HL-60 (cell line): ENCODE measurements around the gene ATP2B2.
"Not testable (repeated sequence)": the region's sequence is repeated elsewhere in the genome, so short reads cannot be mapped to it uniquely, and the experiment has no call there.

Experiments
- DNase-seq, 2 experiments: peaks; one replicate each; pipeline ENCODE4 v3.0.0-alpha.2; 2010 to 2020; ENCODE audit warnings: low read depth in 1 of 2, low spot score in 1 of 2
- H3K27ac ChIP-seq: fragments of 250-450 bp; sonication (Bioruptor Pico); replicated peaks from 2 replicates; pipeline ENCODE4 v1.5.1; 2020; ENCODE audit warnings: mild to moderate bottlenecking, moderate library complexity
- H3K27me3 ChIP-seq: fragments of 250-450 bp; sonication (Bioruptor Pico); 2 replicates; pipeline ENCODE4 v1.5.1; 2021; ENCODE audit warnings: mild to moderate bottlenecking, moderate library complexity; ENCODE audit not compliant: insufficient read depth, poor library complexity, severe bottlenecking
- H3K4me3 ChIP-seq: replicated peaks from 2 replicates; pipeline ENCODE4 v1.5.1; 2011; ENCODE audit warnings: mild to moderate bottlenecking, control low read depth, low read length; ENCODE audit not compliant: insufficient read depth
- GABPA ChIP-seq: IDR thresholded peaks from 2 replicates; pipeline ENCODE4 v1.6.1; 2012; ENCODE audit warnings: low read depth
- POLR2AphosphoS5 ChIP-seq: IDR thresholded peaks from 2 replicates; pipeline ENCODE4 v1.6.1; 2012; ENCODE audit warnings: low read depth
- SPI1 ChIP-seq: IDR thresholded peaks from 2 replicates; pipeline ENCODE4 v1.6.1; 2012; ENCODE audit warnings: low read depth, mild to moderate bottlenecking, borderline replicate concordance
- TF ChIP-seq, protein P1 (sequence below): IDR thresholded peaks from one replicate; pipeline ENCODE4 v1.5.1; 2011; ENCODE audit warnings: low read length, control low read depth, inconsistent platforms; ENCODE audit not compliant: insufficient read depth
- TF ChIP-seq, protein P2 (sequence below): IDR thresholded peaks from 2 replicates; pipeline ENCODE4 v1.6.1; 2012; ENCODE audit warnings: low read depth; ENCODE audit not compliant: insufficient replicate concordance

Gene ATP2B2

DNA sequence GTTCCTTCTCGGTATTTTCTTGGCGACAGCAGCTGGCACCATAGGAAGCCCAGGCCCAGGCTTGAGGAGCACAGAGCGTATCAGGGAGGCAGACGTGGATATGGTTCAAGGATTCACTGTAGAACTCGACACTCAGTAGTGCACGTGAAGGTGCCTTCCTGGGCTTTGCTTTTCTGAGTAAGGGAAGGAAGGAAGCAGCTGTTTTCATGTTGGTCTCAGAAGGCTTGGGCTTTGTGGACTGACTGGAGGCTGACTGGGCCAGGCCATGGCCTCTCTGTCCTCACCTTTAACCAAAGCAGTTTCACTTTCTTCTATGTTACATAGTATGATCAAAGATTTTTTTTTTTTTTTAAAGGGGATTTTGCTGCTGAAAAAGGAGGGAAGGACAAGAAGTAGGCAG lies 205.7 kb downstream of the ATP2B2 start:
- Histone ChIP-seq H3K4me3 (no peak overlapping the region), H3K27ac (no peak overlapping the region), H3K27me3 (no peaks in the 10 kb centered on the region)
- TF ChIP-seq, protein P1, sequence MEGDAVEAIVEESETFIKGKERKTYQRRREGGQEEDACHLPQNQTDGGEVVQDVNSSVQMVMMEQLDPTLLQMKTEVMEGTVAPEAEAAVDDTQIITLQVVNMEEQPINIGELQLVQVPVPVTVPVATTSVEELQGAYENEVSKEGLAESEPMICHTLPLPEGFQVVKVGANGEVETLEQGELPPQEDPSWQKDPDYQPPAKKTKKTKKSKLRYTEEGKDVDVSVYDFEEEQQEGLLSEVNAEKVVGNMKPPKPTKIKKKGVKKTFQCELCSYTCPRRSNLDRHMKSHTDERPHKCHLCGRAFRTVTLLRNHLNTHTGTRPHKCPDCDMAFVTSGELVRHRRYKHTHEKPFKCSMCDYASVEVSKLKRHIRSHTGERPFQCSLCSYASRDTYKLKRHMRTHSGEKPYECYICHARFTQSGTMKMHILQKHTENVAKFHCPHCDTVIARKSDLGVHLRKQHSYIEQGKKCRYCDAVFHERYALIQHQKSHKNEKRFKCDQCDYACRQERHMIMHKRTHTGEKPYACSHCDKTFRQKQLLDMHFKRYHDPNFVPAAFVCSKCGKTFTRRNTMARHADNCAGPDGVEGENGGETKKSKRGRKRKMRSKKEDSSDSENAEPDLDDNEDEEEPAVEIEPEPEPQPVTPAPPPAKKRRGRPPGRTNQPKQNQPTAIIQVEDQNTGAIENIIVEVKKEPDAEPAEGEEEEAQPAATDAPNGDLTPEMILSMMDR, result no peak
- TF ChIP-seq SPI1 (no peak), POLR2AphosphoS5 (0 out of 2 replicates have a peak, but pooled peaks have one; percentile 13), GABPA (no peak)
- TF ChIP-seq, protein P2, sequence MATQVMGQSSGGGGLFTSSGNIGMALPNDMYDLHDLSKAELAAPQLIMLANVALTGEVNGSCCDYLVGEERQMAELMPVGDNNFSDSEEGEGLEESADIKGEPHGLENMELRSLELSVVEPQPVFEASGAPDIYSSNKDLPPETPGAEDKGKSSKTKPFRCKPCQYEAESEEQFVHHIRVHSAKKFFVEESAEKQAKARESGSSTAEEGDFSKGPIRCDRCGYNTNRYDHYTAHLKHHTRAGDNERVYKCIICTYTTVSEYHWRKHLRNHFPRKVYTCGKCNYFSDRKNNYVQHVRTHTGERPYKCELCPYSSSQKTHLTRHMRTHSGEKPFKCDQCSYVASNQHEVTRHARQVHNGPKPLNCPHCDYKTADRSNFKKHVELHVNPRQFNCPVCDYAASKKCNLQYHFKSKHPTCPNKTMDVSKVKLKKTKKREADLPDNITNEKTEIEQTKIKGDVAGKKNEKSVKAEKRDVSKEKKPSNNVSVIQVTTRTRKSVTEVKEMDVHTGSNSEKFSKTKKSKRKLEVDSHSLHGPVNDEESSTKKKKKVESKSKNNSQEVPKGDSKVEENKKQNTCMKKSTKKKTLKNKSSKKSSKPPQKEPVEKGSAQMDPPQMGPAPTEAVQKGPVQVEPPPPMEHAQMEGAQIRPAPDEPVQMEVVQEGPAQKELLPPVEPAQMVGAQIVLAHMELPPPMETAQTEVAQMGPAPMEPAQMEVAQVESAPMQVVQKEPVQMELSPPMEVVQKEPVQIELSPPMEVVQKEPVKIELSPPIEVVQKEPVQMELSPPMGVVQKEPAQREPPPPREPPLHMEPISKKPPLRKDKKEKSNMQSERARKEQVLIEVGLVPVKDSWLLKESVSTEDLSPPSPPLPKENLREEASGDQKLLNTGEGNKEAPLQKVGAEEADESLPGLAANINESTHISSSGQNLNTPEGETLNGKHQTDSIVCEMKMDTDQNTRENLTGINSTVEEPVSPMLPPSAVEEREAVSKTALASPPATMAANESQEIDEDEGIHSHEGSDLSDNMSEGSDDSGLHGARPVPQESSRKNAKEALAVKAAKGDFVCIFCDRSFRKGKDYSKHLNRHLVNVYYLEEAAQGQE, result no peak
- DNase-seq, result no peak

DNA sequence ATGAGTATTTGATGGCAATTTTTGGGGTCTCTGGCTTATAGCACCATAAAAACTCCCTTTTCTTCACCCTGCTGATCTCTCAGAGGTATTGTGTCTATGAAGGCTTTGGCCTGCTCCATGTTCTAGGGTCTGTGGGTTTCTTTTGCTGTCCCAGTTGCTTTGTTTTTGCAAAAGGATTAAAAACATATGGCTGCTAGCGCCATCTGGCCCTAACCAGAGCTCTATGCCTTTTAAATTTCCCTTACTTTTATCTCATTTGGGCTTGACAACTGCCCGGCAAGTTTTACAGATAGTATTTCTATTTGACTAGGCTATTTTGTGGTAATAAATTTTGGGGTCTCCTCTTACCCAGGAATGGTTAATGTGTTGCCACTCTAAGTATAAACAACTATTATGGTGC lies 206.2 kb downstream of the ATP2B2 start:
- no peak for DNase-seq
- H3K27ac ChIP-seq, result no peak overlapping the region; the same call in 1 of the 2 replicates
- TF ChIP-seq, protein P2, result no peak
- TF ChIP-seq GABPA, result no peak
- TF ChIP-seq, protein P1, result no peak
- TF ChIP-seq SPI1, result no peak
- no peak for TF ChIP-seq POLR2AphosphoS5
- no peak overlapping the region for H3K4me3 ChIP-seq
- H3K27me3 ChIP-seq, result no peaks in the 10 kb centered on the region

DNA sequence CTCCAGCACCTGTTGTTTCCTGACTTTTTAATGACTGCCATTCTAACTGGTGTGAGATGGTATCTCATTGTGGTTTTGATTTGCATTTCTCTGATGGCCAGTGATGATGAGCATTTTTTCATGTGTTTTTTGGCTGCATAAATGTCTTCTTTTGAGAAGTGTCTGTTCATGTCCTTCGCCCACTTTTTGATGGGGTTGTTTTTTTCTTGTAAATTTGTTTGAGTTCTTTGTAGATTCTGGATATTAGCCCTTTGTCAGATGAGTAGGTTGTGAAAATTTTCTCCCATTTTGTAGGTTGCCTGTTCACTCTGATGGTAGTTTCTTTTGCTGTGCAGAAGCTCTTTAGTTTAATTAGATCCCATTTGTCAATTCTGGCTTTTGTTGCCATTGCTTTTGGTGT lies 207.3 kb downstream of the ATP2B2 start:
- not testable (repeated sequence) for H3K27ac ChIP-seq, DNase-seq, H3K4me3 ChIP-seq, H3K27me3 ChIP-seq

DNA sequence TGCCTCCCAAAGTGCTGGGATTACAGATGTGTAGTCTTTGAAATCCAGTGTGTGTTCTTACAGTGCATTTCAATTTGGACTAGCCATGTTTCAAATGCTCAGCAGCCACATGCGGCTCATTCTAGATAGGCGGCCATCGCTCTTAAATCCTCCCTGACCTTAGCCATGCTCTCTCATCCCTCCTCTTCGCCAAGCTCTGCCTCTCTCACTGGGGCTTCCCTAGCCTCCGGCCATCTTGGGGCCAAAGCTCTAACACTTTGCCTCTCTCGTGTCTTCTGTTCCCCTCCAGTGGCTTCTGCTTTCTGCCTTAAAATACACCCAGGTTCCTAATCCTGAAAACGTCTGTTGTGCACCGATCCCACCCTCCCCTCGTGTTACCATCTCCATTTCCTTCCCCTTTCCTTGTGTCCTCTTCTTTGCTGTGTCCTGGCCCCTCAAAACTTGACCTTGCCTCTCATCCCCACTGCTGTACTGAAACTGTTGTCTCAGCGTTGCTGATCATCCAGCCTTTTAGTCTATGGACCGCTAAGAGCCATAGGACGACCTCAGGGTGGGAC lies 211.3 kb downstream of the ATP2B2 start:
- H3K27ac ChIP-seq, result peak overlapping the region; percentile 81
- H3K4me3 ChIP-seq, result no peak overlapping the region
- no peaks in the 10 kb centered on the region for H3K27me3 ChIP-seq
- peak in 1 of 2 experiments; percentile 76 for DNase-seq
- TF ChIP-seq, protein P2, result no peak
- TF ChIP-seq SPI1 (peak; percentile 67; the same call in 1 of the 2 replicates), POLR2AphosphoS5 (peak; percentile 28; the same call in 1 of the 2 replicates)
